GM10266 (cell line): ENCODE measurements around the gene C1orf210.

Experiments
- DNase-seq: peaks from one replicate; pipeline ENCODE4 v3.0.0; 2012; ENCODE audit errors: extremely low spot score
- TF ChIP-seq, protein P1 (sequence below): IDR thresholded peaks from 2 replicates; pipeline ENCODE4 v1.5.1; 2012; ENCODE audit warnings: mild to moderate bottlenecking, low read depth; ENCODE audit not compliant: control insufficient read depth, insufficient read depth; ENCODE audit errors: missing control alignments

Gene C1orf210

DNA sequence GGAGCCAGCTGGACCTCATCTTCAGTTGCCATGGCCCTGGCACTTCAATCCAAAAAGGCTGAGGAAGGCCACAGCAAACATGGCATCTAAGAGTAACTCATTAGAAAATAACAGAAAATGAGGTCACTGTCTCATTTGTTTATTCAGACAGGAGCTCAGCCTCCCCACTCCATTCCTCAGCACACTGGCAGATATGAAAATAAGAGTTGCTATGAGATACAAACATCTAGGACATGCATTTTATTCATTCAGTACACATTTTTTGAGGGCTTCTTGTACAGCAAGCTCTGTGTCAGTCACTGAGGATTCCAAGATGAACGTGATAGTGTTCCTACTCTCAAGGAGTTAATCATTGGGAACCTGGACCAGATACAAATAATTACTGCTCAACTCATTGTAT is 48.3 kb downstream of the C1orf210 start:
- DNase-seq = no peak
- TF ChIP-seq, protein P1, sequence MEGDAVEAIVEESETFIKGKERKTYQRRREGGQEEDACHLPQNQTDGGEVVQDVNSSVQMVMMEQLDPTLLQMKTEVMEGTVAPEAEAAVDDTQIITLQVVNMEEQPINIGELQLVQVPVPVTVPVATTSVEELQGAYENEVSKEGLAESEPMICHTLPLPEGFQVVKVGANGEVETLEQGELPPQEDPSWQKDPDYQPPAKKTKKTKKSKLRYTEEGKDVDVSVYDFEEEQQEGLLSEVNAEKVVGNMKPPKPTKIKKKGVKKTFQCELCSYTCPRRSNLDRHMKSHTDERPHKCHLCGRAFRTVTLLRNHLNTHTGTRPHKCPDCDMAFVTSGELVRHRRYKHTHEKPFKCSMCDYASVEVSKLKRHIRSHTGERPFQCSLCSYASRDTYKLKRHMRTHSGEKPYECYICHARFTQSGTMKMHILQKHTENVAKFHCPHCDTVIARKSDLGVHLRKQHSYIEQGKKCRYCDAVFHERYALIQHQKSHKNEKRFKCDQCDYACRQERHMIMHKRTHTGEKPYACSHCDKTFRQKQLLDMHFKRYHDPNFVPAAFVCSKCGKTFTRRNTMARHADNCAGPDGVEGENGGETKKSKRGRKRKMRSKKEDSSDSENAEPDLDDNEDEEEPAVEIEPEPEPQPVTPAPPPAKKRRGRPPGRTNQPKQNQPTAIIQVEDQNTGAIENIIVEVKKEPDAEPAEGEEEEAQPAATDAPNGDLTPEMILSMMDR = no peak

DNA sequence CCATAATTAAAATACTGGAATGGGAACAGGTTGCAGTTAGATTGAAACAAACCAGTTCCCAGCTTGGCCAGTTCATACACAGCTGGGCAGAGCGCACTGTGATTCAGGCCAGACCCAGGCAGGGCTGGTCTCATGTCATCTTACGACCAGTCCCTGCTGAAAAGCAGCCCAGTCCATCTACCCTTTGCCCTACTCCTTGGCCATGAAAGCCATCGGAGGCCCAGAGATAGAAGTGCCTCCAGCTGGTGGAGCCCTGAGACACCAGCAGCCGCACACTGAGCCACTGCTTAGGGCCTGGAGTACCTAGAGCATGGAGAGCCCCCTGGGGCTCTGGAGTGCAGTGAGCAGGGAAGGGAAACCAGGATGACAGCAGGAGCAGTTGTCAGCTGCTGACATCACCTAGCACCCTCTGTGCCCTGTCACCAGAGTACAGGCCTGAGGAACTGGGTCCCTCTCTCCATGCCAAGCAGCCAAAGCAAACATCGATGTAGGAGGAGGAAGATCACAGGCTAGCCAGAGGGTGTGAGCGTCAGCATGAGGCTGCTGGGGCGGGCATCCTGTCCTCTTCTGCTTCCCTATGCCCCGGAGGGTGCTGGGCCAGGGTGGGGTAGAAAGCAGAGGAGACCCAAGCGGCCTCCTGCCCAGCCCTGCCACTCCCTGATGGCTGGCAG is 49.8 kb downstream of the C1orf210 start:
- no peak for DNase-seq
- TF ChIP-seq, protein P1 = no peak

DNA sequence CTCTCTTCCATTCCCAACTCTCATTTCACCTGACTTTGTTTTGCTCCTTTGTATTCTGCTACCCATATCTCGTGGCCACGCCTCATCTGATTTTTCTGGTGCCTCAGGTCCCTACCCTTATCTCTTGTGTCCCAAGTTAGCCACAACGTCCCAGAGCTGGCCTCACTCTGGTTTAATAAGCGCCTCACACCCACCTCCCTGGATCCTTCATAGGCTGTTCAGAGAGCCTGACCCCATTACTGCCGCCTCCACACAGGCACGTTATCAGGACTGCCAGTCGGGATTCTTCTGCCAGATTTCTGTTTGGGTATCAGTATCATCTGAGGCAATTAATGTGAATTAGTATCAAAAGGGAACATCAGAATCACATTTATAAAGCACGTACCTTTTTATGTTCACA is 50.3 kb downstream of the C1orf210 start:
- no peak for DNase-seq
- TF ChIP-seq, protein P1 = no peak

DNA sequence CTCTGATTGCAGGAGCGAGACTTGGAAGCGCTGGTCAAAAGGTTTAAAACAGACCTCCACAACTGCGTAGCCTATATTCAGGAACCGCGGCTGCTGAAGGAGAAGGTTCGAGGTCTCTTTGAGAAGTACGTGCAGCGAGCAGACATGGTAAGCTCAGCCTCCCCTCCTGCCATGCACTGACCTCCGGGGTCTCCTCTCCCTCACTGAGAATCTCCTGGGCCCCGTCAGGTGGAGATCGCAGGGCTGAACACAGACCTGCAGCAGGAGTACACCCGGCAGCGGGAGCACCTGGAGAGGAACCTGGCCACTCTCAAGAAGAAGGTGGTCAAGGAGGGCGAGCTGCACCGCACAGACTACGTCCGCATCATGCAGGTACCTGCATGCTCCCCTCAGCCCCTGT is 51.1 kb downstream of the C1orf210 start:
- DNase-seq = no peak
- TF ChIP-seq, protein P1 = no peak

DNA sequence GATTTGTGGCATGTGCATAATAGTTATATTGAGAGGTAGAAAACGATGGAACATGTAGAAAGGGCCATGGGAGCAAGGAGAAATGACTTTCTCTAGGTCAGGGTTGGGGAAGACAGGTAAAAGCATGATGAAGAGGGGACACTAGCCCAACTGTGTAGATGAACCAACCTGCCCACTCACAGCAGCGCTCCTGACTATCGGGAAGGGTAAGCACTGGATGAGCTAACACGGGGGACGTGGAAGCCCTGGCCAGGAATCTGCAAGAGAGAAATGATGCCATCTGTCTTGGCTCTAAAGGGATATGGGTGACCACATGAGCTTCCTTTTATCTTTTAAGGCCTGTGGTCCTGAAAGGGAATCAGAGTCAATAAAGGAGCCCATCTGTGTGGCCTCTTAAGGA is 51.8 kb downstream of the C1orf210 start:
- no peak for DNase-seq
- TF ChIP-seq, protein P1 = no peak

DNA sequence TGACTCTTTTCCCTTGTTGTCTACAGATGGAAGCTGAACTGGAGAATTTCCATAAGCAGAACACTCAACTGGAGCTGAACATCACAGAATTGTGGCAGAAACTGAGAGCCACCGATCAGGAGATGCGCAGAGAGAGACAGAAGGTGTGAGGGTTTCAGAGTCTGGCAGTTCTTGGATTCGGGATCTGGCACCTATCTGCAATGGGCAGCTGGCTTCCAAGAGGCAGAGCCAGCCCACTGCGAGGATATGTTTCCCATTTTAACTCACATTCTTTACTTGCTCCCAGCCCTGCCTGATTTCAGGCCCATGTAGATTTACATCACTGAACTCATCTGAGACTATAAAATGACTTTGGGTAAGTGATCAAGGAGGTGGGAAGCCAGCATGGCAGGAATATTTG is 52.9 kb downstream of the C1orf210 start:
- DNase-seq = no peak
- TF ChIP-seq, protein P1 = no peak

DNA sequence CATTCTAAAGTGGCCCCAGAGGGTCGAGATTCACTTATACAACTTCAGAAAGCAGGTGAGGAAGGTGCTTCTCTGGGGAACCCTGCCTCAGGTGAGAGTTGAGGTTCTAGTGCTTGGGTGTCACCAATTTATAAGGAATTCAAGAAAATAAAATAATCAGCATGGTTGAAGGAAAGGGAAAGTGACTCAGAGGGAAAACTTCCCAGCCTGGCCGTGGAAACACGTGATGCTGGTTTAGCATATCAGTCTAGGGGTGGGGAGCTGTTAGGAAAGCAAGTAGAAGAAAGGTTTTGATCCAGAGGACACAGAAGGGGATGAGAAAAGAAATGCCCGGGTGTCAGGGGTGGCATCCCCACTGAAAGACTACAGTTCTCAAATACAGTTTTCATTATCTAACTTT is 53.3 kb downstream of the C1orf210 start:
- TF ChIP-seq, protein P1 = no peak
- no peak for DNase-seq
